GM13977 (cell line): ENCODE data around the gene ATP1B1.

Source experiments
- DNase-seq: peaks from one replicate; pipeline ENCODE4 v3.0.0; 2012; ENCODE audit warnings: low spot score
- in situ Hi-C: fragments of 300-500 bp; cut with MboI; formaldehyde crosslinking; loops from one replicate; pipeline ENCODE4 v1.12.0; 2022; ENCODE audit warnings: low sequenced_read_pairs, low pct_unique_long_range_greater_than_20kb, mixed read lengths, inconsistent platforms; ENCODE audit not compliant: unreplicated experiment
- TF ChIP-seq, protein P1 (sequence below): IDR thresholded peaks from 2 replicates; pipeline ENCODE4 v1.5.1; 2012; ENCODE audit warnings: mild to moderate bottlenecking, control low read depth; ENCODE audit not compliant: insufficient read depth; ENCODE audit errors: extremely low read depth, missing control alignments

Gene ATP1B1

GRCh38 chr1:169092399-169092798 is 14.1 kb upstream of the ATP1B1 start:
- DNase-seq: no peak
- TF ChIP-seq, protein P1, sequence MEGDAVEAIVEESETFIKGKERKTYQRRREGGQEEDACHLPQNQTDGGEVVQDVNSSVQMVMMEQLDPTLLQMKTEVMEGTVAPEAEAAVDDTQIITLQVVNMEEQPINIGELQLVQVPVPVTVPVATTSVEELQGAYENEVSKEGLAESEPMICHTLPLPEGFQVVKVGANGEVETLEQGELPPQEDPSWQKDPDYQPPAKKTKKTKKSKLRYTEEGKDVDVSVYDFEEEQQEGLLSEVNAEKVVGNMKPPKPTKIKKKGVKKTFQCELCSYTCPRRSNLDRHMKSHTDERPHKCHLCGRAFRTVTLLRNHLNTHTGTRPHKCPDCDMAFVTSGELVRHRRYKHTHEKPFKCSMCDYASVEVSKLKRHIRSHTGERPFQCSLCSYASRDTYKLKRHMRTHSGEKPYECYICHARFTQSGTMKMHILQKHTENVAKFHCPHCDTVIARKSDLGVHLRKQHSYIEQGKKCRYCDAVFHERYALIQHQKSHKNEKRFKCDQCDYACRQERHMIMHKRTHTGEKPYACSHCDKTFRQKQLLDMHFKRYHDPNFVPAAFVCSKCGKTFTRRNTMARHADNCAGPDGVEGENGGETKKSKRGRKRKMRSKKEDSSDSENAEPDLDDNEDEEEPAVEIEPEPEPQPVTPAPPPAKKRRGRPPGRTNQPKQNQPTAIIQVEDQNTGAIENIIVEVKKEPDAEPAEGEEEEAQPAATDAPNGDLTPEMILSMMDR: no peak
- in situ Hi-C loops: no loop called here

GRCh38 chr1:169094897-169095569 is 11.5 kb upstream of the ATP1B1 start:
- DNase-seq: no peak
- in situ Hi-C loops: no loop called here
- TF ChIP-seq, protein P1: no peak

- DNase-seq: no peak
- TF ChIP-seq, protein P1: no peak
- in situ Hi-C loops: no loop called here
Observed at GRCh38 chr1:169098380-169098779, 8.1 kb upstream of the ATP1B1 start.

DNA sequence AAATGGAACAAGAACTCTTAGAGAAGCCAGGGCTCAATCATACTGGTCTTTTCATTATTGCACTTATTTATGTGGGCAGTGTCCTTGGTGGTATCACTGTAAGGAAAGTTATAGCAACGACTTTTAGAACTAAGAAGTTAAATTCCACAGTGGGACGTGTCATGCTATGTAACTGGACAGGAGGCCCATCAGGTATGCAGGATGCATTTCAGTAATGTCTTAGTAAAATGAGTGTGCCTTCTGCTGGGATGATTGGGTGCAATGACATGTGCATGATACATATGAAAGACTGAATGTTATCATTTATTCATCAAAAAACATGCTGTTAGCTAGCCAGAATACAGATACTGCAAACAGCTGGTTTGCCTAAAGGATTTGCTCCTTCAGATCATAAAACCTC is 6.9 kb upstream of the ATP1B1 start:
- in situ Hi-C loops: no loop called here
- no peak for DNase-seq
- TF ChIP-seq, protein P1: no peak

DNA sequence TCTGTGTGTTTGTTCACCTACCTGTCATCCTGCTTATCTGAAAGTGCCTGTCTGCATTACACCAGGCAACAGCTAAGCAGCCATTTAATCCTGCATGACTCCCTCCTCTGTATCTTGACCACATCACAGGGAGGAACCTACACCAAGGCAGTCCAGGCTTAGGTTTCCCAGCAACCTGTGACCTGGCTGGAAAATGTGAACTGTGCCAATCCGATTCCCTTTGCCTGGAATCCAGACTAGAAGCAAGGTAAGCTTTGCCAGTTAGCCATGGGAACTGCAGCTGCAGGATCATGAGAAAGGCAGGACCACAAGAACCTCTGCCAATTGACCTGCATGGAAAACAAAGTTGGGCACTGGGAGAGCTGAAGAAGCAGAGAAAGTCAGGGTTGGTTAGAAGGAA is 6.3 kb upstream of the ATP1B1 start:
- DNase-seq: no peak
- in situ Hi-C loops: loop anchor here (25.0 kb wide), 1 partner anchor 463 kb away; no protein-coding TSS in a partner anchor
- TF ChIP-seq, protein P1: no peak

DNA sequence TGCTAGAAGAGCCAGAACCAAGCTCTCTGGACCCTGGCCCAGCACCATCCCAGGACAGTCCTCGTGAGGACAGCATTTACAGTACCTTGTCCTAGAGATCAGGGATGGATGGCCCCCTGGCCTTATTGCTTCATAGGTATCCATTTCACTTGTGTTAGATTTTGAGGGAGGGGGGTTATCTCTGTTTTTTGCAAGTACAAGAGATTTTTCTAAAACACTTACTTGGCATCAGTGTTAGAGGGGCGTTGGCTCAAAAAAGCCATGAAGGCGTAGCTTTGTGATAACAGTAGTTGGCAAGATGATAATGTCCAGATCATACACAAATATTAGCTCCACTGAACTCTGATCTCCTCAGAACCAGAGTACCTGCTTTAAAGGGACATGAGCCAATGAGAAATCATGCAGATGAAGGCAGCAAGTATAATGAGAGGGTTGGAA is 5.8 kb upstream of the ATP1B1 start:
- in situ Hi-C loops: loop anchor here (25.0 kb wide), 1 partner anchor 463 kb away; no protein-coding TSS in a partner anchor
- TF ChIP-seq, protein P1: no peak
- DNase-seq: no peak
